GM21825 (cell line): Measurements from ENCODE around the gene ADAMTS2.

Experiments used
- ATAC-seq: cut with Tn5 transposase; IDR thresholded peaks from one replicate; pipeline ENCODE4 v1.9.1; 2021; ENCODE audit warnings: mild to moderate bottlenecking, moderate library complexity; ENCODE audit not compliant: unreplicated experiment

Gene ADAMTS2

GRCh38 chr5:179345433-179346321 is at the start of gene ADAMTS2:
Gene ADAMTS2 (minus strand): TSS chr5:179345461. CDS start chr5:179345328, 133 bp downstream.
- no peak for ATAC-seq

- no peak for ATAC-seq
These were observed 47.8 kb upstream of the ADAMTS2 start for GRCh38 chr5:179393078-179393477.

- ATAC-seq, result no peak
These were observed 42.2 kb upstream of the ADAMTS2 start for GRCh38 chr5:179387151-179388110.

GRCh38 chr5:179385914-179386313 is 40.7 kb upstream of the ADAMTS2 start:
- ATAC-seq, result no peak

GRCh38 chr5:179382486-179382885 is 37.2 kb upstream of the ADAMTS2 start:
- ATAC-seq, result no peak

- ATAC-seq, result no peak
These were observed 36.4 kb upstream of the ADAMTS2 start for GRCh38 chr5:179381691-179382090.

GRCh38 chr5:179380211-179381035 is 35.2 kb upstream of the ADAMTS2 start:
- no peak for ATAC-seq

GRCh38 chr5:179379321-179379890 is 34.1 kb upstream of the ADAMTS2 start:
- ATAC-seq, result no peak

GRCh38 chr5:179378441-179379271 is 33.4 kb upstream of the ADAMTS2 start:
- no peak for ATAC-seq

- ATAC-seq, result no peak
These were observed 32.8 kb upstream of the ADAMTS2 start for GRCh38 chr5:179378116-179378440.

- ATAC-seq, result no peak
These were observed 32.3 kb upstream of the ADAMTS2 start for GRCh38 chr5:179377421-179378115.

- ATAC-seq, result no peak
These were observed 31.6 kb upstream of the ADAMTS2 start for GRCh38 chr5:179376701-179377420.

- ATAC-seq, result no peak
These were observed 30.6 kb upstream of the ADAMTS2 start for GRCh38 chr5:179375831-179376365.

GRCh38 chr5:179375236-179375685 is 30.0 kb upstream of the ADAMTS2 start:
- ATAC-seq, result no peak

- no peak for ATAC-seq
These were observed 29.4 kb upstream of the ADAMTS2 start for GRCh38 chr5:179374506-179375235.

- no peak for ATAC-seq
These were observed 28.8 kb upstream of the ADAMTS2 start for GRCh38 chr5:179373961-179374505.
